K562 (cell line): ENCODE results near the gene VRK1. TPM values are rescaled to one million over a fixed set of nuclear protein-coding genes. Genes with fewer than 3 reads are reported as not detected.
A peak's percentile ranks its signal among the peaks of the same experiment; 100 is the strongest.

Source experiments
- CBFA2T3 ChIP-seq: fragments of 450-650 bp; IDR thresholded peaks from 2 replicates; pipeline ENCODE4 v1.6.1; 2017
- CC2D1A ChIP-seq: fragments of 450-650 bp; IDR thresholded peaks from 2 replicates; pipeline ENCODE4 v1.6.1; 2017; ENCODE audit warnings: mild to moderate bottlenecking
- CTBP1 ChIP-seq: fragments of 450-650 bp; IDR thresholded peaks from 2 replicates; pipeline ENCODE4 v1.6.1; 2016; ENCODE audit warnings: borderline replicate concordance
- EWSR1 ChIP-seq: fragments of 450-650 bp; IDR thresholded peaks from 2 replicates; pipeline ENCODE4 v1.6.1; 2018; ENCODE audit warnings: borderline replicate concordance, mild to moderate bottlenecking, low read depth, moderate library complexity; ENCODE audit not compliant: partially characterized antibody
- FOXO4 ChIP-seq: fragments of 450-650 bp; formaldehyde crosslinking; IDR thresholded peaks from 2 replicates; pipeline ENCODE4 v1.4.0; 2020; ENCODE audit warnings: mild to moderate bottlenecking, moderate library complexity
- PHTF2 ChIP-seq: fragments of 250-450 bp; sonication (Bioruptor Pico); IDR thresholded peaks from 2 replicates; pipeline ENCODE4 v1.5.0; 2021; ENCODE audit warnings: mild to moderate bottlenecking
- RREB1 ChIP-seq: fragments of 250-450 bp; sonication (Bioruptor Pico); IDR thresholded peaks from 2 replicates; pipeline ENCODE4 v1.4.0; 2020
- SNRNP70 ChIP-seq: fragments of 200-400 bp; formaldehyde crosslinking; optimal IDR thresholded peaks from 2 replicates; pipeline ENCODE3; 2017; ENCODE audit warnings: low read depth, low read length
- STAT5A ChIP-seq: IDR thresholded peaks from 2 replicates; pipeline ENCODE4 v1.6.1; 2012; ENCODE audit warnings: low read length, inconsistent platforms, borderline replicate concordance
- TAF9B ChIP-seq: fragments of 450-650 bp; IDR thresholded peaks from 2 replicates; pipeline ENCODE4 v1.6.1; 2018; ENCODE audit warnings: mild to moderate bottlenecking; ENCODE audit not compliant: partially characterized antibody
- TAL1 ChIP-seq: fragments of 450-650 bp; IDR thresholded peaks from 2 replicates; pipeline ENCODE4 v1.6.1; 2016; ENCODE audit warnings: mild to moderate bottlenecking
- TEAD4 ChIP-seq, 2 experiments: sonication (generic) in 1 of 2; formaldehyde crosslinking in 1 of 2; IDR thresholded peaks; 2 replicates each; pipeline versions ENCODE4 v1.6.1 to v1.8.0; 2012 to 2022; ENCODE audit warnings: borderline replicate concordance in 1 of 2, inconsistent platforms in 1 of 2, low read length in 1 of 2, mild to moderate bottlenecking in 1 of 2, missing genetic modification reagents in 1 of 2
- THAP12 ChIP-seq: fragments of 250-450 bp; sonication (Bioruptor Pico); IDR thresholded peaks from 2 replicates; pipeline ENCODE4 v1.9.0; 2021; ENCODE audit warnings: mild to moderate bottlenecking, inconsistent platforms
- ZNF143 ChIP-seq: sonication (generic); formaldehyde crosslinking; IDR thresholded peaks from 2 replicates; pipeline ENCODE4 v1.9.0; 2022; ENCODE audit warnings: mild to moderate bottlenecking, missing genetic modification reagents
- ZNF518B ChIP-seq: fragments of 250-450 bp; sonication (Bioruptor Pico); IDR thresholded peaks from 2 replicates; pipeline ENCODE4 v1.5.0; 2021; ENCODE audit warnings: mild to moderate bottlenecking, moderate library complexity
- ZNF586 ChIP-seq: fragments of 450-650 bp; formaldehyde crosslinking; conservative IDR thresholded peaks from 2 replicates; pipeline ENCODE4 v1.4.0; 2020; ENCODE audit warnings: mild to moderate bottlenecking, moderate library complexity
- polyA plus RNA-seq, 8 experiments: library from polyadenylated mRNA; depleted of rRNA in 4 of 8; stranded (reverse) in 5 of 8; unstranded in 3 of 8; fragments of >200 nt; fragmentation: Nextera tagmentation in 2 of 8; fragmentation: Illumina TruSeq in 1 of 8; extraction: Ambion mirVana in 2 of 8; extraction: Trizol in 1 of 8; gene quantifications; 2 replicates each; pipeline versions ENCODE4 v1.2.1 to v1.2.3, GENCODE V29; 2011 to 2014; ENCODE audit warnings: inconsistent platforms in 1 of 8, missing spikeins in 1 of 8
- total RNA-seq, 7 experiments: library from RNA; depleted of rRNA in 6 of 7; stranded (reverse); fragments of >200 nt in 6 of 7; fragmentation: Illumina TruSeq in 2 of 7; extraction: Trizol in 2 of 7; gene quantifications; 2 replicates each; pipeline versions ENCODE4 v1.2.1 to v1.2.3, GENCODE V29; 2011 to 2021; ENCODE audit warnings: low replicate concordance in 1 of 7

VRK1 gene
- total and polyA plus RNA-seq, 9 of the 15 experiments (the other 6 are each of a cell fraction or from before 2014, with no cell fraction given), result 83.6 to 177 (median 116) TPM

- TF ChIP-seq TAL1 (peak; percentile 84), STAT5A (peak; percentile 38; the same call in 1 of the 2 replicates), ZNF143 (no peak), FOXO4 (no peak), THAP12 (CRISPR knock-in tag) (no peak), CC2D1A (peak; percentile 75; the same call in 1 of the 2 replicates), TEAD4 (IDR thresholded peaks at IDR 0.05; ENCODE audit: low read length) (peak; percentile 88), TEAD4 (CRISPR knock-in tag; IDR thresholded peaks at IDR 0.05; ENCODE audit: borderline replicate concordance) (no peak), EWSR1 (no peak), CBFA2T3 (peak; percentile 93), CTBP1 (peak; percentile 78; the same call in 1 of the 2 replicates), ZNF586 (CRISPR knock-in tag) (no peak), ZNF518B (CRISPR knock-in tag) (no peak), PHTF2 (CRISPR knock-in tag) (no peak), SNRNP70 (no peak), TAF9B (peak; percentile 31), RREB1 (CRISPR knock-in tag) (no peak)
Observed at GRCh38 chr14:96830946-96831345, 33.8 kb downstream of the VRK1 start (continued).
